Measurements from ENCODE around the gene TSHR. TPM values are rescaled to one million over a fixed set of nuclear protein-coding genes. Genes with fewer than 3 reads are reported as not detected.

TSHR gene
- total RNA-seq, 3 donors from 2014 or later (not counting 1 experiment from before 2014, with no cell fraction given) = 0.80 TPM; not detected in 2

DNA sequence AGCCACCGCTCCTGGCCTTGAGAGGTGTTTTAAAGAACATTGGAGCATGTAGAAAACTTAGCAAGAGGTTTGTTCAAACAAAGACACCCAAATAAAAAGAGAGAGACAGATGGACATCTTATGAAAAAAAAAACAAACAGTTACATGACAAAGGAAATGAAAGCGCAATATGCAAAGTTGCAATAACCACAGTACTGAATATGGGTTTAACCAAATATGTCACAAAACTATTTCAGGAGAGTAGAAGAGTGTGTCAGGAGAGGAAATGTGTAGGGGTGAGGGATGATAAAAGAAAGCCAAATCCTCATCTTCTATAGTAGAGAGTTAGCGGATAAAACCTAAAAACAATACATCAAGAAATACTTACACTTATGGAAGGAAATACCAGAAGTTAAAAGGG, 166.9 kb downstream of the TSHR start:
- DNase-seq (no peak), ATAC-seq (no peak)
- Histone ChIP-seq H3K4me1 (ENCODE audit: control insufficient read depth, insufficient read depth, low read length) (no peaks in the 10 kb centered on the region), H3K27me3 (ENCODE audit: control insufficient read depth, insufficient read depth, low read length) (no peaks in the 10 kb centered on the region), H3K27ac (ENCODE audit: low read length) (no peak overlapping the region), H3K4me3 (ENCODE audit: low read length) (no peak overlapping the region), H3K36me3 (ENCODE audit: control insufficient read depth, insufficient read depth, low read length) (no peaks in the 10 kb centered on the region), H3K9me3 (ENCODE audit: control insufficient read depth, insufficient read depth, low read length) (no peaks in the 10 kb centered on the region)
- Mint-ChIP-seq H3K36me3 (no peaks in the 10 kb centered on the region), H3K4me3 (no peak overlapping the region), H3K4me1 (peaks cover 0 to 5% of the 10 kb centered on the region in 2 donors), H3K9me3 (no peaks in the 10 kb centered on the region), H3K27me3 (ENCODE audit: low read depth in 2 of 2) (no peaks in the 10 kb centered on the region), H3K27ac (no peak overlapping the region)
- WGBS (ENCODE audit: insufficient coverage) = 86% methylated on average over 1 of the region's 3 CpGs
- intact Hi-C loops (cut with micrococcal nuclease) = no loop called here
- TF ChIP-seq, protein P1, sequence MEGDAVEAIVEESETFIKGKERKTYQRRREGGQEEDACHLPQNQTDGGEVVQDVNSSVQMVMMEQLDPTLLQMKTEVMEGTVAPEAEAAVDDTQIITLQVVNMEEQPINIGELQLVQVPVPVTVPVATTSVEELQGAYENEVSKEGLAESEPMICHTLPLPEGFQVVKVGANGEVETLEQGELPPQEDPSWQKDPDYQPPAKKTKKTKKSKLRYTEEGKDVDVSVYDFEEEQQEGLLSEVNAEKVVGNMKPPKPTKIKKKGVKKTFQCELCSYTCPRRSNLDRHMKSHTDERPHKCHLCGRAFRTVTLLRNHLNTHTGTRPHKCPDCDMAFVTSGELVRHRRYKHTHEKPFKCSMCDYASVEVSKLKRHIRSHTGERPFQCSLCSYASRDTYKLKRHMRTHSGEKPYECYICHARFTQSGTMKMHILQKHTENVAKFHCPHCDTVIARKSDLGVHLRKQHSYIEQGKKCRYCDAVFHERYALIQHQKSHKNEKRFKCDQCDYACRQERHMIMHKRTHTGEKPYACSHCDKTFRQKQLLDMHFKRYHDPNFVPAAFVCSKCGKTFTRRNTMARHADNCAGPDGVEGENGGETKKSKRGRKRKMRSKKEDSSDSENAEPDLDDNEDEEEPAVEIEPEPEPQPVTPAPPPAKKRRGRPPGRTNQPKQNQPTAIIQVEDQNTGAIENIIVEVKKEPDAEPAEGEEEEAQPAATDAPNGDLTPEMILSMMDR (IDR thresholded peaks at IDR 0.05) = no peak

GRCh38 chr14:81123811-81124210, 168.4 kb downstream of the TSHR start:
- TF ChIP-seq, protein P1 (IDR thresholded peaks at IDR 0.05) = no peak
- Histone ChIP-seq H3K9me3 (ENCODE audit: control insufficient read depth, insufficient read depth, low read length) (no peaks in the 10 kb centered on the region), H3K4me3 (ENCODE audit: low read length) (no peak overlapping the region), H3K27me3 (ENCODE audit: control insufficient read depth, insufficient read depth, low read length) (no peaks in the 10 kb centered on the region), H3K36me3 (ENCODE audit: control insufficient read depth, insufficient read depth, low read length) (no peaks in the 10 kb centered on the region), H3K4me1 (ENCODE audit: control insufficient read depth, insufficient read depth, low read length) (no peaks in the 10 kb centered on the region), H3K27ac (ENCODE audit: low read length) (no peak overlapping the region)
- Mint-ChIP-seq H3K27ac (no peak overlapping the region), H3K4me3 (no peak overlapping the region), H3K36me3 (no peaks in the 10 kb centered on the region), H3K27me3 (ENCODE audit: low read depth in 2 of 2) (no peaks in the 10 kb centered on the region), H3K4me1 (peaks cover 0 to 5% of the 10 kb centered on the region in 2 donors), H3K9me3 (no peaks in the 10 kb centered on the region)
- ATAC-seq = no peak
- intact Hi-C loops (cut with micrococcal nuclease) = no loop called here
- DNase-seq = no peak

DNA sequence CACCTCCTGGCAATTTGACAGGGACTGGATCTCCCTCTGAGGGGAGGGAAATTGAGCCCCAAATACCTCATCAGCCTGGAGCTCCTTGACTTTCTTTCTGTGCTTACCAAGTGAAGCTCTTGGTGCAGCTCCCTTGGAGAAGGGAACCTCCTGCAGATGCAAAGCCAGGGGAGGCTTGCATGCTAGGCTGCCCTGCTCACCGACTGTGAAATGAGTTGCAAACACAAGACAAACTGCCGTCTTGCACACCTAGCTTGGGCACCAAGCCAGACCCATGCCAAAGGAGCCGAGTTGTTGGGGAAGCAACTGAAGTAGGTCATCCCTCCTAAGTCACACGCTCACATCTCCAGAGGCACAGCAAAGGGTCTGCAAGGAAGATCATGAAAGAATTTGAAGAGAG, 170.1 kb downstream of the TSHR start:
- no peak for DNase-seq
- ATAC-seq = no peak
- Mint-ChIP-seq H3K36me3 (no peaks in the 10 kb centered on the region), H3K4me3 (no peak overlapping the region), H3K4me1 (peaks cover 0 to 5% of the 10 kb centered on the region in 2 donors), H3K27ac (no peak overlapping the region), H3K27me3 (ENCODE audit: low read depth in 2 of 2) (no peaks in the 10 kb centered on the region), H3K9me3 (no peaks in the 10 kb centered on the region)
- no peak overlapping the region for H3K27ac ChIP-seq (ENCODE audit: low read length)
- WGBS (ENCODE audit: insufficient coverage) = 89% methylated on average over 4 of the region's 4 CpGs
- TF ChIP-seq, protein P1 (IDR thresholded peaks at IDR 0.05) = no peak
- intact Hi-C loops (cut with micrococcal nuclease) = no loop called here
- H3K27me3 ChIP-seq (ENCODE audit: control insufficient read depth, insufficient read depth, low read length) = no peaks in the 10 kb centered on the region
- no peaks in the 10 kb centered on the region for H3K4me1 ChIP-seq (ENCODE audit: control insufficient read depth, insufficient read depth, low read length)
- no peaks in the 10 kb centered on the region for H3K36me3 ChIP-seq (ENCODE audit: control insufficient read depth, insufficient read depth, low read length)
- no peaks in the 10 kb centered on the region for H3K9me3 ChIP-seq (ENCODE audit: control insufficient read depth, insufficient read depth, low read length)
- no peak overlapping the region for H3K4me3 ChIP-seq (ENCODE audit: low read length)

DNA sequence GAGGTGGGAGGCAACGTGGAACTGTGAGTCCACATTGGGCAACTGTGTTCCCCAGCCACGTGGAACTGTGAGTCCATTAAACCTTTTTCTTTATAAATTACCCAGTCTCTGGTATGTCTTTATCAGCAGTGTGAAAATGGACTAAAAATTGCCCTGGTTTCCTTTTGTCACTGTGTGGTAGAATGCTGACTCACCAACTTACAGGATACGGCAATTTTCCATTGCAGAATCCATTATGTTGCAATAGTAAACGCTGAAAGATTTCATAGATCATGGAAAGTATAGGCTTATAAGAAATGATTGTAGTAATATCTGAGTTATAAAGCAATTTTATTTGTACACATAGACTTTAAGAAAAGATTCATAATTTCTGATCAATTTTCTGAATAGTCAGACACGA, 172.4 kb downstream of the TSHR start:
- Histone ChIP-seq H3K36me3 (ENCODE audit: control insufficient read depth, insufficient read depth, low read length) (no peaks in the 10 kb centered on the region), H3K4me3 (ENCODE audit: low read length) (no peak overlapping the region), H3K27me3 (ENCODE audit: control insufficient read depth, insufficient read depth, low read length) (no peaks in the 10 kb centered on the region), H3K27ac (ENCODE audit: low read length) (no peak overlapping the region), H3K4me1 (ENCODE audit: control insufficient read depth, insufficient read depth, low read length) (no peaks in the 10 kb centered on the region), H3K9me3 (ENCODE audit: control insufficient read depth, insufficient read depth, low read length) (no peaks in the 10 kb centered on the region)
- DNase-seq = no peak
- no peaks in the 10 kb centered on the region for H3K36me3 Mint-ChIP-seq
- no peak overlapping the region for H3K27ac Mint-ChIP-seq
- intact Hi-C loops (cut with micrococcal nuclease) = no loop called here
- no peaks in the 10 kb centered on the region for H3K9me3 Mint-ChIP-seq
- ATAC-seq = no peak
- no peak overlapping the region for H3K4me3 Mint-ChIP-seq
- H3K27me3 Mint-ChIP-seq (ENCODE audit: low read depth in 2 of 2) = no peaks in the 10 kb centered on the region
- no peaks in the 10 kb centered on the region for H3K4me1 Mint-ChIP-seq
- TF ChIP-seq, protein P1 (IDR thresholded peaks at IDR 0.05) = no peak
- 88% methylated on average over 4 of the region's 5 CpGs for WGBS (ENCODE audit: insufficient coverage)
